ENCODE measurements around the gene FBN1.

Gene FBN1

DNA sequence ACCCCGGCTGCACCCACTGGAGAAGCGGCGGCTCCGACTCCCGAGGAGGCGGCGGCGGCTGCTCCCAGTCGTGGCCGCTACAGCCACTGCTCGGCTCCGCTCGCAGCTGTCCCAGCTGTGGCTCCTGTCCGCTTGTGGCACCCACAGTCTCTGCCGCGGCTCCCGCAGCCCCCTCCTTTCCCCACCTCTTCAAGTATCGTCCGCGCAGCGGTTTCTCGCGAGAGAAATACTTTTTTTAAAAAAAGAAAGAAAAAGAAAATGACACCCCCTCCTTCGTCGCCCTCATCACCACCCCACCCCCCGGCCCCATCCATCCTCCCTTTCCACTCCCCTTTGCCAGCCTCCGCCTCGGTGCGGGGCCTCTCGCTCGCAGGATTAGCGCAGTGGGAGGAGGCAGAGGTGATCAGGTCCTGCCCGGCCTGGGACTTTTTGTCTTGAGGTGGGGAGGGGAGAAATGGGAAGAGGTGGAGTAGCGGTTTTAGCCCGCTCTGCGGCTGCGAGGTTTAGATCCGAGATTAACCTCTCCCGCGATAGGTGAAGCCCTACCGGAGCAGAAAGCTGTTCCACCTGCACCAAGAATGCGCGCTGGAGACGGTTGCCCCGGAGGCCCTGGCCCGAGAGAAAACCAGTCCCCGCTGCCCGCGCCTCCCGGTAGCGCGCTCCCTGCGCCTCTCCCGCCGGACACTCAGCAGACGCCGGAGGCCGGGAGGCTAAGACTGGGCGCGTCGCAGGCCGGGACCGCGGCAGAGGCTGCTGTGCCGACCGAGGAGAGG lies at the start of gene FBN1:
TSS of gene FBN1 (minus strand) at position 152 of the 773 bp plus-strand sequence. CDS start 940 bp downstream, outside the sequence.
- peaks cover 52% of the 10 kb centered on the region for H3K27me3 Mint-ChIP-seq
- no peak for DNase-seq (ENCODE audit: low spot score in 2 of 2)
- H3K4me3 Mint-ChIP-seq: peak within 1 kb of the TSS; percentile 37
- H3K27ac Mint-ChIP-seq (ENCODE audit: low read depth): no peak within 1 kb of the TSS
- ATAC-seq (replicated peaks; ENCODE audit: extremely low read depth, poor library complexity, severe bottlenecking): no peak
- no peaks in the 10 kb centered on the region for H3K4me1 Mint-ChIP-seq
- H3K36me3 Mint-ChIP-seq (ENCODE audit: insufficient read depth): no peaks in the 10 kb centered on the region
- no peaks in the 10 kb centered on the region for H3K9me3 Mint-ChIP-seq

DNA sequence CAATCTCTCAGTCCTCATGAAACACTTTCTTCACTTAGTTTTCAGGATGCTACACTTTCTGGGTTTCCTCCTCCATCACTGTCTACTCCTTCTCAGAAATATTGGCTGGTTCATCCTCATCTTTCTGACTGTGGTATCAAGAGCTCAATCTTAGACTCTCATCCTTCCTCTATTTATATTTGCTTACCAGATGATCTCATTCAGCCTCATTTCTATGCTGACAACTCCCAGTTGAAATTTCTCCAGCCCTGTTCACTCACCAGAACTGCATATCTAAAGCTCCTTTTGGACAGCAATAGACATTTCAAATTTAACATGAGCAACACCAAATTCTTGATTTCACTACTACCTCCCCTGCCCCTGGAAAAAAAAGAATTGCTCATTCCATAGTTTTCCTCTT lies 48.0 kb upstream of the FBN1 start:
- ATAC-seq (replicated peaks; ENCODE audit: extremely low read depth, poor library complexity, severe bottlenecking) (no peak), DNase-seq (ENCODE audit: low spot score in 2 of 2) (no peak)
- no peaks in the 10 kb centered on the region for H3K36me3 Mint-ChIP-seq (ENCODE audit: insufficient read depth)
- no peaks in the 10 kb centered on the region for H3K4me1 Mint-ChIP-seq
- no peak overlapping the region for H3K27ac Mint-ChIP-seq (ENCODE audit: low read depth)
- no peaks in the 10 kb centered on the region for H3K9me3 Mint-ChIP-seq
- H3K27me3 Mint-ChIP-seq: no peaks in the 10 kb centered on the region
- H3K4me3 Mint-ChIP-seq: no peak overlapping the region

DNA sequence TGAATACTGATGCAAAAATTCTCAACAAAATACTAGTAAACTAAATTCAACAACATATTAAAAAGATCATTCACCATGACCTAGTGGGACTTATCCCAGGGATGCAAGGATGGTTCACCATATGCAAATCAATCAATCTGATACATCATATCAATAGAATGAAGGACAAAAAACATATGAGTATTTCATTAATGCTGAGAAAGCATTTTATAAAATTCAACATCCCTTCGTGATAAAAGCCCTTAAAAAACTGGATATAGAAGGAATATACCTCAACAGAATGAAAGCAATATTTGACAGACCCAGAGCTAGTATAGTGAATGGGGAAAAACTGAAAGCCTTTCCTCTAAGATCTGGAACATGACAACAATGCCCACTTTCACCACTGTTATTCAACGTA lies 43.0 kb upstream of the FBN1 start:
- no peak for ATAC-seq (replicated peaks; ENCODE audit: extremely low read depth, poor library complexity, severe bottlenecking)
- Mint-ChIP-seq H3K27me3 (no peaks in the 10 kb centered on the region), H3K9me3 (peaks cover 14% of the 10 kb centered on the region), H3K4me1 (no peaks in the 10 kb centered on the region), H3K4me3 (no peak overlapping the region), H3K27ac (ENCODE audit: low read depth) (no peak overlapping the region), H3K36me3 (ENCODE audit: insufficient read depth) (no peaks in the 10 kb centered on the region)
- DNase-seq (ENCODE audit: low spot score in 2 of 2): no peak

DNA sequence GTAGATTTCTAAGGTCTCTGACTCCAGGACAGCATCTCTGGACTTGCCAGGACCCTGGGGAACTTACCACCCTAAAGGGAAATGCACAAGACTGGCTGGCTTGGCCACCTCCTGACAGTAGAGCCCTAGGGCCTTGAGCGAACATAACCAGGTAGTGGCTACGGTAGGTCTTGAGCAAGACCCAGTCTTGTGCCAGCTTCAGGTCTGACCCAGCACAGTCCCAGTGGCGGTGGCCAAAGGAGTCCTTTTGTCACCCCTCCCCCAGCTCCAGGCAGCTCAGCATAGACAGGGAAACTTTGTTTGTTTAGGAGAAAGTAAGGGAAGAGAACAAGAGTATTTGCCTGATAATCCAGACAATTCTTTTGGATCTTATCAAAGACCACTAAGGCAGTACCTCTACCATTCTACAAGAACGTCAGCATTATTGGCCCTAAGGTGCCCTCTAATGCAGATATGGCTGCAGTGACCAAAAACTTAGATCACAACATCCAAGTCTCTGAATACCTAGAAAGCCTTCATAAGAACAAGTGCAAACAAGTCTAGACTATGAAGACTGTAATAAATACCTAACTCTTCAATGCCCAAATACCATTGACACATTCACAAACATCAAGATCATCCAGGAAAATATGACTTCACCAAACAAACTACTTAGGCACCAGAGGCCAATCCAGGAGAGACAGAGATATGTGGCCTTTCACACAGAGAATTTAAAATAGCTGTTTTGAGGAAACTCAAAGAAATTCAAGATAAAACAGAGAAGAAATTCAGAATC lies 38.7 kb upstream of the FBN1 start:
- no peak for ATAC-seq (replicated peaks; ENCODE audit: extremely low read depth, poor library complexity, severe bottlenecking)
- Mint-ChIP-seq H3K27me3 (no peaks in the 10 kb centered on the region), H3K9me3 (peaks cover 14% of the 10 kb centered on the region), H3K4me1 (no peaks in the 10 kb centered on the region), H3K27ac (ENCODE audit: low read depth) (no peak overlapping the region), H3K4me3 (no peak overlapping the region), H3K36me3 (ENCODE audit: insufficient read depth) (no peaks in the 10 kb centered on the region)
- DNase-seq (ENCODE audit: low spot score in 2 of 2): no peak

DNA sequence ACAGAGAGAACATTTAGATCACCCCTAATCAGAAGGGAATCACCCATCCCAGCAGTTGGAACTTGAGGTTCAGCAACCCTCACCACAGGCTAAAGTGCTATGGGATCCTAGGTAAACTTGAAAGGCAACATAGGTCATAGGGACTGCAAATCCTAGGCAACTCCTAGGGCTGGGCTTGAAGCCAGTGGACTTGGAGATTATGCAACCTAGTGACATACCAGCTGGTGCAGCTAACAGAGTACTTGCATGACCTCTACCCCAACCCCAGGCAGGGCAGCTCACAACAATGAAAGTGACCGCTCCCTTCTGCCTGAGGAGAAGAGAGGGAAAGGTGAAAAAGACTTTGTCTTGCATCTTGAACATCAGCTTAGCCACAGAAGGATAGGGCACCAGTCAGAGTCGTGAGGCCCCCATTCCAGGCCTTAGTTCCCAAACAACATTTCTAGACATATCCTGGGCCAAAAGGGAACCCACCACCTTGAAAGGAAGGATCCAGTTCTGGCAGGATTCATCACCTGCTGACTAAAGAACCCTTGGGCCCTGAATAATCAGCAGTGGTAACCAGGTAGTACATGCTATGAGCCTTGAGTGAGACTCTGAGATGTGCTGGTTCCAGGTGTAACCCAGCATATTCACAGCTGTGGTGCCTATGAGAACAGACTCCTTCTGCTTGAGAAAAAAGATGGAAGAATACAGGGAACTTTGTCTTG lies 37.6 kb upstream of the FBN1 start:
- Mint-ChIP-seq H3K9me3 (peaks cover 12% of the 10 kb centered on the region), H3K27ac (ENCODE audit: low read depth) (no peak overlapping the region), H3K27me3 (no peaks in the 10 kb centered on the region), H3K4me1 (no peaks in the 10 kb centered on the region), H3K36me3 (ENCODE audit: insufficient read depth) (no peaks in the 10 kb centered on the region), H3K4me3 (no peak overlapping the region)
- ATAC-seq (replicated peaks; ENCODE audit: extremely low read depth, poor library complexity, severe bottlenecking) (no peak), DNase-seq (ENCODE audit: low spot score in 2 of 2) (no peak)

DNA sequence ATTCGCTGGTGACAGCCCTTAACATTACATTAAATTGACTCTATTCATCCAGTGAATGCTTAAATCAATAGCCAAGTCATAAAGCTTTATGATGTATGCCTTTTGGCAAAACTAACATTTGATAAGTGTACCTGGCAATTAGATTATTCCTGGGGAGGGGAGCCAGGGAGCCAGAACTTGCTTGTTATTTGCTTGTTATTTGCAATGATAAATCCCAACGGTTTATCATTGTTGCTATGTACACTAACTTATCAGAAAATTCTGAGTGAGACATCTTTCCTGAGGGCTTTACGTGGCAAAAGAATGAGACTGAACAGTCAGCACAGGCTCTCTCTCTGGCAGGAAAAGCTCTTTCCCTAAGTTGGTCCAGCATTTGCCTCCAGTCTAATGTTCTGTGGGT lies 35.8 kb upstream of the FBN1 start:
- ATAC-seq (replicated peaks; ENCODE audit: extremely low read depth, poor library complexity, severe bottlenecking) (no peak), DNase-seq (ENCODE audit: low spot score in 2 of 2) (no peak)
- Mint-ChIP-seq H3K27me3 (no peaks in the 10 kb centered on the region), H3K36me3 (ENCODE audit: insufficient read depth) (no peaks in the 10 kb centered on the region), H3K27ac (ENCODE audit: low read depth) (no peak overlapping the region), H3K4me1 (no peaks in the 10 kb centered on the region), H3K4me3 (no peak overlapping the region), H3K9me3 (peaks cover 9% of the 10 kb centered on the region)

DNA sequence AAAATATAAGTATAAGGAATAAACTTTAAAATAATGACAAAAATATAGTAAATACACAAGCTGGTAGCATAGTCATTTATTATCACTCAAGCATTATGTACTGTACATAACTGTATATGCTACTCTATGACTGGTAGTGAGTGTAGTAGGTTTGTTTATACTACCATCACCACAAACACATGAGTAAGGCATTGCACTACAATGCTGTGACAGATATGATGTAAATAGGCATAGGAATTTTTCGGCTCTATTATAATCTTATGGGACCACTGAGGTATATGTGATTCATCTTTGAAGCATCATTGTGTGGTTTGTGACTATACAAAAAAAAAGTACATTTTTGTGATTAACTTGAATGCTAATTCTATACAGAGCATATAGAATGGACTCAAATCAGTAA lies 35.3 kb upstream of the FBN1 start:
- ATAC-seq (replicated peaks; ENCODE audit: extremely low read depth, poor library complexity, severe bottlenecking) (no peak), DNase-seq (ENCODE audit: low spot score in 2 of 2) (no peak)
- peaks cover 5% of the 10 kb centered on the region for H3K9me3 Mint-ChIP-seq
- H3K27ac Mint-ChIP-seq (ENCODE audit: low read depth): no peak overlapping the region
- no peaks in the 10 kb centered on the region for H3K4me1 Mint-ChIP-seq
- peaks cover 3% of the 10 kb centered on the region for H3K27me3 Mint-ChIP-seq
- H3K36me3 Mint-ChIP-seq (ENCODE audit: insufficient read depth): no peaks in the 10 kb centered on the region
- no peak overlapping the region for H3K4me3 Mint-ChIP-seq

DNA sequence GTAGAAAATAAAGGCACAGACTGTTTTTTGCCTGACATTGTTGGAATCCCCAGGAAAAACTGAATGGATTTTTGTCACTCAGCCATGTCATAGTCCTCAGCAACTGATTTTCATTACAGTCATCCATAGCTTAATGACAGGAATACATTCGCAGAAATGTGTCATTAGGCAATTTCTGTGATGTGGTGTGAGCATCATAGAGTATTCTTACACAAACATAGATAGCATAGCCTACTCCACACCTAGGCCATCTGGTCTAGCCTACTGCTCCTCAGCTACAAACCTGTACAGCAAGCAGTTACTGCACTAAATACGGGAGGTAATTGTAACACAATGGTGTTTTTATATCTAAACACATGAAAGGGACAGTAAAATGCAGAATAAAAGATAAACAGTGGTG lies 34.4 kb upstream of the FBN1 start:
- DNase-seq (ENCODE audit: low spot score in 2 of 2) (no peak), ATAC-seq (replicated peaks; ENCODE audit: extremely low read depth, poor library complexity, severe bottlenecking) (no peak)
- H3K9me3 Mint-ChIP-seq: peaks cover 5% of the 10 kb centered on the region
- H3K36me3 Mint-ChIP-seq (ENCODE audit: insufficient read depth): no peaks in the 10 kb centered on the region
- H3K4me1 Mint-ChIP-seq: no peaks in the 10 kb centered on the region
- peaks cover 12% of the 10 kb centered on the region for H3K27me3 Mint-ChIP-seq
- H3K4me3 Mint-ChIP-seq: no peak overlapping the region
- H3K27ac Mint-ChIP-seq (ENCODE audit: low read depth): no peak overlapping the region

DNA sequence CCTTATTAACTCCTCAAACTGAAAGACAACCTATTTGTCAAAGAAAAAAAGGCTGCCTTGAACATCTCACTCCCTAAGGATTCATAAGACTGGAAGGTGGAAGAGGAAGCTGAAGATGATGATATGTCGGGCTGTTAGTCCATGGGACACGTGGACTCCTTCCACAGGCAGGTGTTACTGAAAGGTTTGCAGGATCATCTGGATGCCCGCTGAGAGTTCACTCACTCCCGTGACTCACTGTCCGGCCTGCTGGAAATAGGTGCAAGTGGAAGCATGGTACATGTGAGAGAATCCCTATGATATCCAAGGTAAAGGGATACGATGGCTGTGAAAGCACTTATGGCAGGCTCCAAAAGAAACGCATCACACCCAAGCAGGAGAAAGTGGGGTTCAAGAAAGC lies 33.3 kb upstream of the FBN1 start:
- no peak overlapping the region for H3K27ac Mint-ChIP-seq (ENCODE audit: low read depth)
- DNase-seq (ENCODE audit: low spot score in 2 of 2) (no peak), ATAC-seq (replicated peaks; ENCODE audit: extremely low read depth, poor library complexity, severe bottlenecking) (no peak)
- no peak overlapping the region for H3K4me3 Mint-ChIP-seq
- no peaks in the 10 kb centered on the region for H3K4me1 Mint-ChIP-seq
- no peaks in the 10 kb centered on the region for H3K9me3 Mint-ChIP-seq
- peaks cover 16% of the 10 kb centered on the region for H3K27me3 Mint-ChIP-seq
- no peaks in the 10 kb centered on the region for H3K36me3 Mint-ChIP-seq (ENCODE audit: insufficient read depth)

DNA sequence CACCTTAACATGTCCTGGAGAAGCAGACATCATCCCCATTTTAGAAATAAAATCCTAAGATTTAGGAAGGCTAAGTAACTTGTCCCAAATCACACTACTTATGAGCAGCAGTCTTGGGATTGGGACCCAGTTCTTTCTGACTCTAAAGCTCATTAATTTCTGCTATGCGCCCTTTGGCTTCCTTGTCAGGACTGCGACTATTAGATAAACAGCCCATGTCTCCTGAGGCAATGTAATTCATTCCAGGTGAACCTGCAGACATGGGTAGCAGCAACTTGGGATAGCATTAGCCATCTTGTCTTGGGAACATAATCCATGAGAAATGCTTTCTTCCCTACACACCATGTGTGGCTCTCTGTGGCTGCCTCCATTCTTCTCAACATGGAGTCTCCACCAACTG lies 32.3 kb upstream of the FBN1 start:
- DNase-seq (ENCODE audit: low spot score in 2 of 2) (no peak), ATAC-seq (replicated peaks; ENCODE audit: extremely low read depth, poor library complexity, severe bottlenecking) (no peak)
- Mint-ChIP-seq H3K27me3 (peaks cover 16% of the 10 kb centered on the region), H3K27ac (ENCODE audit: low read depth) (no peak overlapping the region), H3K4me3 (no peak overlapping the region), H3K4me1 (no peaks in the 10 kb centered on the region), H3K9me3 (no peaks in the 10 kb centered on the region), H3K36me3 (ENCODE audit: insufficient read depth) (no peaks in the 10 kb centered on the region)

DNA sequence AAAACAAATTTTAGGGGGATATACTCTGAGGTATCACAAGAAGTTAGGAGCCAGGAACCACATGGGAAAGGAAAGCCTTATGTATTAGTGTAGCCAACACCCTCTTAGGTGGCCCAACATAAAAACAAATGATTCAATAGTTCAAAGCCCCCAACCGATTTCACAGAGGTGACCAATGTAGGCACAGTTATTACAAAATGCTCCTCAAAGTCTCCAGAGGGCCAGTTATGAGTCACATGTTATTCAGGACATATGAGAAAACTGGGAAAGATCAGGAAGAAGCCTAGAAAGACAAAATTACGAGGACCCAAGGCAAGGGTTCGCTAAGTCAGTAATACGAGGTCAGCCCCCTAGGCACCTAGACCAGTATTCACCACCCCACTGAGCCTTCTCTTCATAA lies 29.9 kb upstream of the FBN1 start:
- H3K27ac Mint-ChIP-seq (ENCODE audit: low read depth): no peak overlapping the region
- no peak for ATAC-seq (replicated peaks; ENCODE audit: extremely low read depth, poor library complexity, severe bottlenecking)

DNA sequence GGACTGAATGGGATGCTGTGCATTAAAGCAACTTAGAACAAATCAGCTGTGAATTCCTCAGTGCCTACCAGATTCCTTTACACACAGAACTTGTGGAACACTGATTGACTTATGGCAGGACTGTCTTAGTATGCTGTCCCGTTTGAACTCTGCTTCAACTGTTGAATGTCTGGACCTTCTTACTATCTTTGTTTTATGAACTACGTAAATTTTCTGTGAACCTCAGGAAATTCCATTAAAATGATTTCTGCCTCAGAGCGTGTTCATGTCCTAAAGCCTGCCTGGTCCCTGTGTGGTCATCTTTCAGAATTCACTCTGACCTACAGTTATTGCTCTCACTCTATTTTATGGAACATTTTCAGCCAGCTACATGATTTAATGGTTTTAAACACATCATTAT lies 29.4 kb upstream of the FBN1 start:
- H3K36me3 Mint-ChIP-seq (ENCODE audit: insufficient read depth): no peaks in the 10 kb centered on the region
- H3K9me3 Mint-ChIP-seq: no peaks in the 10 kb centered on the region
- ATAC-seq (replicated peaks; ENCODE audit: extremely low read depth, poor library complexity, severe bottlenecking): no peak
- no peak overlapping the region for H3K27ac Mint-ChIP-seq (ENCODE audit: low read depth)
- DNase-seq (ENCODE audit: low spot score in 2 of 2): no peak
- no peaks in the 10 kb centered on the region for H3K4me1 Mint-ChIP-seq
- no peak overlapping the region for H3K4me3 Mint-ChIP-seq
- H3K27me3 Mint-ChIP-seq: peaks cover 22% of the 10 kb centered on the region

More for the DNA sequence above, 29.9 kb upstream of the FBN1 start:
- DNase-seq (ENCODE audit: low spot score in 2 of 2): no peak
- Mint-ChIP-seq H3K27me3 (peaks cover 17% of the 10 kb centered on the region), H3K9me3 (no peaks in the 10 kb centered on the region), H3K4me1 (no peaks in the 10 kb centered on the region), H3K36me3 (ENCODE audit: insufficient read depth) (no peaks in the 10 kb centered on the region), H3K4me3 (no peak overlapping the region)

DNA sequence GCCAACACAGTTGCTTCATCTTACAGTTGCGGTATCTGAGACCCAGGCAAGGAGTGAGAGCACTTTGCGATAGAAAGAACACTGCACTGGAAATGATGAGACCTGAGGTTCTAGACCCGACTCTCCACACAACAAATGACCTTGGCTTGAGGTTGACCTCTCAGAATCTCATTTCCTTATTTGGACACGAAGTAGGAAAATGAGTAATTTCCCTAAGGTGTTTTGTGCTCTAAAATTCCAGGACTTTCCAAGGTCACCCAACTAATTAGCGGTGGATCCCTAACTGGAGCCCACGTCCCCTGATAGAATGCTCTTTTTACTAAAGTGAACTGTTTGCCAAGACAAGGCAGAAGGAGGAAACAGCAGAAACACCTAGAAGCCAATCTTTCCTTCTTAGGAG lies 26.7 kb upstream of the FBN1 start:
- ATAC-seq (replicated peaks; ENCODE audit: extremely low read depth, poor library complexity, severe bottlenecking) (no peak), DNase-seq (ENCODE audit: low spot score in 2 of 2) (no peak)

More for the DNA sequence above, 26.7 kb upstream of the FBN1 start:
- no peaks in the 10 kb centered on the region for H3K9me3 Mint-ChIP-seq
- no peak overlapping the region for H3K4me3 Mint-ChIP-seq
- no peaks in the 10 kb centered on the region for H3K4me1 Mint-ChIP-seq
- H3K27me3 Mint-ChIP-seq: peaks cover 26% of the 10 kb centered on the region
- H3K36me3 Mint-ChIP-seq (ENCODE audit: insufficient read depth): no peaks in the 10 kb centered on the region
- no peak overlapping the region for H3K27ac Mint-ChIP-seq (ENCODE audit: low read depth)
